ENCODE data around the gene MICU1. TPM values are rescaled to one million over a fixed set of nuclear protein-coding genes. Genes with fewer than 3 reads are reported as not detected.

The MICU1 gene
- total and polyA plus RNA-seq, 10 of the 15 experiments (the other 5 are each of a cell fraction or from before 2014, with no cell fraction given), result 18.2 to 36.4 (median 22.2) TPM

- ChIA-PET CTCF (interaction anchor here (1.3 kb wide), 1 partner anchor 35 kb away, joined by 3 read pairs; no protein-coding TSS in a partner anchor), SMC1A (ENCODE audit: uncharacterized antibody, unreplicated experiment) (interaction anchor here (0.8 to 1.0 kb wide), 2 partner anchors 15 to 109 kb away, joined by 3 read pairs; no protein-coding TSS in a partner anchor), RAD21 (ENCODE audit: unreplicated experiment) (interaction anchor here (0.7 kb wide), 1 partner anchor 8 kb away, joined by 3 read pairs; no protein-coding TSS in a partner anchor), POLR2A (no interaction called here)
- no peaks in the 10 kb centered on the region for H3K27me3 ChIP-seq (replicated peaks in 1 of 2; ENCODE audit: control insufficient read depth in 2 of 2, insufficient read depth in 2 of 2, low read length in 1 of 2)
- H4K20me1 ChIP-seq (ENCODE audit: control insufficient read depth, insufficient read depth), result no peaks in the 10 kb centered on the region
- FAIRE-seq (no peak), ATAC-seq (no peak), DNase-seq (ENCODE audit: low read depth, low spot score) (no peak)
- no peak overlapping the region for H3K9ac ChIP-seq (ENCODE audit: control insufficient read depth, insufficient read depth, low read length)
- TF ChIP-seq LARP7 (IDR thresholded peaks at IDR 0.05) (no peak), SRF (IDR thresholded peaks at IDR 0.05; ENCODE audit: low read depth in 2 of 2, low read length in 2 of 2) (no peak)
- no peak overlapping the region for H3K27ac ChIP-seq (ENCODE audit: control insufficient read depth, insufficient read depth)
- H3K9me3 ChIP-seq (replicated peaks; ENCODE audit: control insufficient read depth, insufficient read depth, low read length), result no peaks in the 10 kb centered on the region
- intact Hi-C loops (cut with micrococcal nuclease; ENCODE audit: unreplicated experiment), result no loop called here
- no peak overlapping the region for H3K4me2 ChIP-seq (ENCODE audit: control insufficient read depth, insufficient read depth)
- 94% methylated on average over 2 of the region's 2 CpGs for WGBS (ENCODE audit: insufficient coverage, insufficient replicate concordance, low lambda C conversion rate, missing lambda C conversion rate)
- in situ Hi-C loops (cut with MboI), result no loop called here
- no peaks in the 10 kb centered on the region for H3K4me1 ChIP-seq (ENCODE audit: control insufficient read depth, insufficient read depth, low read length)
- BruUV-seq (replicated peaks), result no TSS peak
- no peak overlapping the region for H2AFZ ChIP-seq (ENCODE audit: control insufficient read depth, low read depth, low read length)
- H3K36me3 ChIP-seq (ENCODE audit: control insufficient read depth in 2 of 2, insufficient read depth in 2 of 2, low read length in 1 of 2), result no peaks in the 10 kb centered on the region
- no peaks in the 10 kb centered on the region for H3K79me2 ChIP-seq (ENCODE audit: control insufficient read depth, insufficient read depth, low read length)
- H3K4me3 ChIP-seq, result no peak overlapping the region
Measured at GRCh38 chr10:72515455-72515854, 110.4 kb downstream of the MICU1 start.

GRCh38 chr10:72513910-72514309 is 112.0 kb downstream of the MICU1 start:
- CTCF ChIA-PET, result no interaction called here
- H3K4me3 ChIP-seq, result no peak overlapping the region
- no peaks in the 10 kb centered on the region for H3K27me3 ChIP-seq (replicated peaks in 1 of 2; ENCODE audit: control insufficient read depth in 2 of 2, insufficient read depth in 2 of 2, low read length in 1 of 2)
- intact Hi-C loops (cut with micrococcal nuclease; ENCODE audit: unreplicated experiment), result no loop called here
- H3K9me3 ChIP-seq (replicated peaks; ENCODE audit: control insufficient read depth, insufficient read depth, low read length), result no peaks in the 10 kb centered on the region
- no peak overlapping the region for H3K4me2 ChIP-seq (ENCODE audit: control insufficient read depth, insufficient read depth)
- no peaks in the 10 kb centered on the region for H4K20me1 ChIP-seq (ENCODE audit: control insufficient read depth, insufficient read depth)
- DNase-seq (ENCODE audit: low read depth, low spot score), result no peak
- ATAC-seq, result no peak
- no peak for FAIRE-seq
- SMC1A ChIA-PET (ENCODE audit: uncharacterized antibody, unreplicated experiment), result no interaction called here
- no peak overlapping the region for H3K27ac ChIP-seq (ENCODE audit: control insufficient read depth, insufficient read depth)
- no peaks in the 10 kb centered on the region for H3K79me2 ChIP-seq (ENCODE audit: control insufficient read depth, insufficient read depth, low read length)
- in situ Hi-C loops (cut with MboI), result no loop called here
- no peaks in the 10 kb centered on the region for H3K36me3 ChIP-seq (ENCODE audit: control insufficient read depth in 2 of 2, insufficient read depth in 2 of 2, low read length in 1 of 2)
- H3K9ac ChIP-seq (ENCODE audit: control insufficient read depth, insufficient read depth, low read length), result no peak overlapping the region
- no TSS peak for BruUV-seq (replicated peaks)
- H3K4me1 ChIP-seq (ENCODE audit: control insufficient read depth, insufficient read depth, low read length), result no peaks in the 10 kb centered on the region
- RAD21 ChIA-PET (ENCODE audit: unreplicated experiment), result no interaction called here
- no peak overlapping the region for H2AFZ ChIP-seq (ENCODE audit: control insufficient read depth, low read depth, low read length)
- POLR2A ChIA-PET, result interaction anchor here (1.0 kb wide), 1 partner anchor 11 kb away, joined by 4 read pairs; no protein-coding TSS in a partner anchor
- TF ChIP-seq MTA3 (IDR thresholded peaks at IDR 0.05; ENCODE audit: borderline replicate concordance, low read length), result no peak
- TF ChIP-seq PRDM15 (CRISPR knock-in tag; IDR thresholded peaks at IDR 0.05), result no peak
- TF ChIP-seq FOXM1 (IDR thresholded peaks at IDR 0.05; ENCODE audit: low read depth, low read length), result no peak
- TF ChIP-seq TARDBP (IDR thresholded peaks at IDR 0.05; ENCODE audit: borderline replicate concordance), result no peak
- no peak for TF ChIP-seq SIN3A (IDR thresholded peaks at IDR 0.05; ENCODE audit: low read depth, low read length)
- no peak for TF ChIP-seq SMAD1 (IDR thresholded peaks at IDR 0.05; ENCODE audit: low read depth, partially characterized antibody)
- TF ChIP-seq BCLAF1 (IDR thresholded peaks at IDR 0.05), result no peak

All from GM12878 (cell line).